Measurements from ENCODE around the gene HFE.

The HFE gene

GRCh38 chr6:26105109-26105730 is 18.0 kb downstream of the HFE start:
- no peak for TF ChIP-seq CTCF (IDR thresholded peaks at IDR 0.05; ENCODE audit: low read depth, low read length, missing control alignments)
- no peak overlapping the region for H3K4me3 ChIP-seq (ENCODE audit: low read depth, low read length)
- no peak for DNase-seq (ENCODE audit: low read depth)

DNA sequence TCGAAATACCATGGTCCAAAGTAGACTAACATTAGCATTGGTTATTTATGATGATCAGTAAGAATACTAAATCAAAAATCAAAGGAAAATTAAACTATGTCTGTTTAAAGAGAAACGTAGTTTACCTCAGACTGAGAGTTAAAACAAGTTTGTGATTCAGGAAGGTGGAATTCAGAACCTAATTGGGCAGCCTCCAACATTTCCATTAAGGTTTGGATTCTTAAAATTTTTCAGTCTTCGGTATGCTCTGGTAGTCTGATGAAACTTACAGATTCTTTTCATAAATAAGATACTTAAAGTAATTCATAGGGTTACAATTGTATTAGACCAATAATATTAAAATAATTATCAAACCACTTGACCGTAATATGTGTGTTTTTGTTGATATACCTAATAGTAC is 18.6 kb downstream of the HFE start:
- no peak overlapping the region for H3K4me3 ChIP-seq (ENCODE audit: low read depth, low read length)
- DNase-seq (ENCODE audit: low read depth) = no peak
- TF ChIP-seq CTCF (IDR thresholded peaks at IDR 0.05; ENCODE audit: low read depth, low read length, missing control alignments) = no peak

- no peak for TF ChIP-seq CTCF (IDR thresholded peaks at IDR 0.05; ENCODE audit: low read depth, low read length, missing control alignments)
- no peak overlapping the region for H3K4me3 ChIP-seq (ENCODE audit: low read depth, low read length)
- no peak for DNase-seq (ENCODE audit: low read depth)
These were observed 20.7 kb downstream of the HFE start for GRCh38 chr6:26107935-26108334.

DNA sequence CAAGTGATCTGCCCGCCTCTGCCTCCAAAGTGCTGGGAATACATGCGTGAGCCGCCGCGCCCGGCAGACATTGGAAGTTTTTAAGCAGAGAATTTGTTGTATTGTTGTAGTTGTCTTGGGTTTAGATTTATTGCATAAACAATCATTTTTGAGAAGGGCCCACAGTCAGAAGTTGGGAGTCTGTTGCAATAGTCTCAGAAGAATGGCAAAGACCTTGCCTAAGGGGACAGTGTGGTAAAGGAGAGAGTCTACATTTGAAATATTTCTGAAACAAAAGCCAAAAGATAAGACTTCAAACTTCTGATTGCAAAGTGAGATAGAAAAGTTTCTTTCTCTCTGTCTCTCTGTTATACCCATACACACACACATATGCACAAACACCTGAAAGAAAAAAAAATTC is 22.5 kb downstream of the HFE start:
- no peak for TF ChIP-seq CTCF (IDR thresholded peaks at IDR 0.05; ENCODE audit: low read depth, low read length, missing control alignments)
- H3K4me3 ChIP-seq (ENCODE audit: low read depth, low read length) = no peak overlapping the region
- DNase-seq (ENCODE audit: low read depth) = no peak

GRCh38 chr6:26113570-26113969 is 26.3 kb downstream of the HFE start:
- TF ChIP-seq CTCF (IDR thresholded peaks at IDR 0.05; ENCODE audit: low read depth, low read length, missing control alignments) = no peak
- DNase-seq (ENCODE audit: low read depth) = no peak
- H3K4me3 ChIP-seq (ENCODE audit: low read depth, low read length) = no peak overlapping the region

DNA sequence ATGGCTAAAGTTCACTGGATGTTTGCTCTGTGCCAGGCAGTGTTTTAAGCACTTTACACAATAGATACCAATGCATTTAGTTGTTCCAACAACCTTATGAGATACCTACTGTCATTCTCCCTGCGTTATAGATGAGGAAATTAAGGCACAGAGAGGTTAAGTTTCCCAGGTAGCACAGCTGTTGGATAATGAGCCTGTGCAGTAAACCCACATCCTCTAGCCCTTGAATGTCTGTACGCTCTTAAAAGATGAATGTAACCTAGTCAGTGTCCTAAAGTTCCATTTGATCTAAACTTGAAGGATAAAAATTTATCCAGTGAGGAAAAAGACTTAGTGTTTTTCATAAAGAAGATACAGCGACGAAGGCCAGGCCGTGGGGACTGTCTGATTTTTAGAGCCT is 28.0 kb downstream of the HFE start:
- no peak for DNase-seq (ENCODE audit: low read depth)

More for the DNA sequence above, 28.0 kb downstream of the HFE start:
- no peak overlapping the region for H3K4me3 ChIP-seq (ENCODE audit: low read depth, low read length)
- no peak for TF ChIP-seq CTCF (IDR thresholded peaks at IDR 0.05; ENCODE audit: low read depth, low read length, missing control alignments)

Data from GM12864 (cell line).